Measurements from ENCODE around the gene ESYT2.

GRCh38 chr7:158716802-158717201 is 112.5 kb downstream of the ESYT2 start:
- no peak for TF ChIP-seq CTCF (conservative IDR thresholded peaks at IDR 0.05)
- no peak for TF ChIP-seq EZH2 (IDR thresholded peaks at IDR 0.05; ENCODE audit: low read depth)
